GM18505 (cell line): ENCODE data around the gene ZNRD2.

Source experiments
- ATAC-seq: cut with Tn5 transposase; IDR thresholded peaks from one replicate; pipeline ENCODE4 v1.9.1; 2021; ENCODE audit not compliant: unreplicated experiment
- POLR2A ChIP-seq: IDR thresholded peaks from 4 replicates; pipeline ENCODE4 v1.6.1; 2011; ENCODE audit warnings: borderline replicate concordance; ENCODE audit not compliant: insufficient read depth, insufficient read length; ENCODE audit errors: extremely low read depth

ZNRD2 gene

GRCh38 chr11:65599216-65599954, 29.1 kb downstream of the ZNRD2 start:
- no peak for TF ChIP-seq POLR2A
- ATAC-seq: no peak

GRCh38 chr11:65599955-65600246, 29.6 kb downstream of the ZNRD2 start:
- no peak for TF ChIP-seq POLR2A
- ATAC-seq: no peak

- TF ChIP-seq POLR2A: no peak
These were observed 34.0 kb downstream of the ZNRD2 start for GRCh38 chr11:65604258-65604657.

GRCh38 chr11:65606876-65607613, 36.8 kb downstream of the ZNRD2 start:
- no peak for TF ChIP-seq POLR2A
- no peak for ATAC-seq

More at GRCh38 chr11:65604258-65604657, 34.0 kb downstream of the ZNRD2 start:
- no peak for ATAC-seq

GRCh38 chr11:65607614-65608426, 37.5 kb downstream of the ZNRD2 start:
- ATAC-seq: no peak
- TF ChIP-seq POLR2A: no peak

GRCh38 chr11:65609229-65609628, 39.0 kb downstream of the ZNRD2 start:
- ATAC-seq: no peak
- no peak for TF ChIP-seq POLR2A

GRCh38 chr11:65609665-65610064, 39.4 kb downstream of the ZNRD2 start:
- TF ChIP-seq POLR2A: no peak
- ATAC-seq: no peak

GRCh38 chr11:65610404-65610803, 40.1 kb downstream of the ZNRD2 start:
- TF ChIP-seq POLR2A: no peak
- ATAC-seq: no peak

- ATAC-seq: no peak
- no peak for TF ChIP-seq POLR2A
These were observed 40.9 kb downstream of the ZNRD2 start for GRCh38 chr11:65611028-65611757.

GRCh38 chr11:65611758-65612603, 41.7 kb downstream of the ZNRD2 start:
- ATAC-seq: no peak
- TF ChIP-seq POLR2A: no peak

- no peak for ATAC-seq
- no peak for TF ChIP-seq POLR2A
These were observed 42.4 kb downstream of the ZNRD2 start for GRCh38 chr11:65612691-65613090.
